PFSK-1 (cell line): Measurements from ENCODE around the gene ZBED2.

Experiments used
- POLR2AphosphoS5 ChIP-seq: IDR thresholded peaks from 2 replicates; pipeline ENCODE4 v1.6.1; 2012; ENCODE audit warnings: low read depth, mild to moderate bottlenecking, control low read depth, low read length, moderate library complexity
- REST ChIP-seq, 2 experiments: IDR thresholded peaks; 2 replicates each; pipeline versions ENCODE4 v1.6.1 to v1.8.0; 2011 to 2012; ENCODE audit warnings: low read depth in 2 of 2, low read length in 2 of 2, control low read depth in 1 of 2, inconsistent platforms in 1 of 2, mild to moderate bottlenecking in 1 of 2, moderate library complexity in 1 of 2; ENCODE audit not compliant: insufficient read depth in 1 of 2
- SIN3A ChIP-seq: IDR thresholded peaks from 2 replicates; pipeline ENCODE4 v1.6.1; 2012; ENCODE audit warnings: mild to moderate bottlenecking, low read length, moderate library complexity, borderline replicate concordance; ENCODE audit not compliant: insufficient read depth
- TAF1 ChIP-seq: IDR thresholded peaks from 2 replicates; pipeline ENCODE4 v1.6.1; 2012; ENCODE audit warnings: low read length, control low read depth, borderline replicate concordance; ENCODE audit not compliant: insufficient read depth

GRCh38 chr3:111619833-111620232 lies 24.7 kb upstream of the ZBED2 start:
- TF ChIP-seq TAF1 (no peak), POLR2AphosphoS5 (no peak), REST (IDR thresholded peaks at IDR 0.05; ENCODE audit: insufficient read depth in 1 of 2, low read depth in 2 of 2, low read length in 2 of 2) (no peak), SIN3A (no peak)
